AG04449 (cell line): ENCODE measurements around the gene HOXD3.

Experiments used
- CTCF ChIA-PET: fragments of 350-600 bp; formaldehyde crosslinking; extraction: SDS; loops from one replicate; lab custom pipeline; 2021; ENCODE audit warnings: antibody characterized with exemption; lab: Yijun Ruan, JAX
- POLR2A ChIA-PET: fragments of 400-600, 350-600 bp; formaldehyde crosslinking; extraction: SDS; loops from one replicate; lab custom pipeline; 2020; ENCODE audit warnings: antibody characterized with exemption, inconsistent platforms; lab: Yijun Ruan, JAX
- DNase-seq: peaks from one replicate; pipeline ENCODE4 v3.0.0-alpha.2; 2010; ENCODE audit warnings: low read depth, low spot score
- H3K4me3 ChIP-seq: 2 replicates; pipeline ENCODE4 v1.5.1; 2011; ENCODE audit warnings: low read depth, mild to moderate bottlenecking, control low read depth, low read length
- CTCF ChIP-seq: IDR thresholded peaks from one replicate; pipeline ENCODE4 v1.5.1; 2011; ENCODE audit warnings: mild to moderate bottlenecking, moderate library complexity, low read length, control low read depth, inconsistent platforms; ENCODE audit not compliant: insufficient read depth; ENCODE audit errors: missing control alignments

The HOXD3 gene

GRCh38 chr2:176175709-176176607 lies 18.9 kb downstream of the HOXD3 start:
- no peak overlapping the region for H3K4me3 ChIP-seq
- POLR2A ChIA-PET, result no interaction called here
- no peak for DNase-seq

GRCh38 chr2:176177580-176178037 lies 20.5 kb downstream of the HOXD3 start:
- TF ChIP-seq CTCF, result no peak
- DNase-seq, result no peak
- H3K4me3 ChIP-seq, result peak overlapping the region; percentile 60
- ChIA-PET POLR2A (no interaction called here), CTCF (interaction anchor here (1.1 to 2.0 kb wide), 3 partner anchors 37 to 460 kb away, joined by 3 to 9 read pairs (median 4); no protein-coding TSS in a partner anchor)

More at GRCh38 chr2:176175709-176176607, 18.9 kb downstream of the HOXD3 start:
- TF ChIP-seq CTCF, result no peak
- CTCF ChIA-PET, result interaction anchor here (0.9 to 1.8 kb wide), 4 partner anchors 9 to 379 kb away, joined by 3 to 6 read pairs (median 5); no protein-coding TSS in a partner anchor

- no peak for TF ChIP-seq CTCF
- CTCF ChIA-PET, result interaction anchor here (0.8 to 2.0 kb wide), 7 partner anchors 20 to 459 kb away, joined by 3 to 10 read pairs (median 3); no protein-coding TSS in a partner anchor
- no peak for DNase-seq
- POLR2A ChIA-PET, result no interaction called here
- H3K4me3 ChIP-seq, result peak overlapping the region; percentile 60
Measured at GRCh38 chr2:176178038-176178756, 21.1 kb downstream of the HOXD3 start.

- peak overlapping the region; percentile 60 for H3K4me3 ChIP-seq
- POLR2A ChIA-PET, result interaction anchor here (0.6 to 0.9 kb wide), 2 partner anchors 305 to 376 kb away, joined by 3 to 4 read pairs; no protein-coding TSS in a partner anchor
- CTCF ChIA-PET, result interaction anchor here (0.8 to 2.0 kb wide), 7 partner anchors 20 to 376 kb away, joined by 3 to 10 read pairs (median 3); no protein-coding TSS in a partner anchor
- no peak for TF ChIP-seq CTCF
- no peak for DNase-seq
Measured at GRCh38 chr2:176178757-176179295, 21.7 kb downstream of the HOXD3 start.

- ChIA-PET CTCF (interaction anchor here (1.2 kb wide), 1 partner anchor 273 kb away, joined by 5 read pairs; no protein-coding TSS in a partner anchor), POLR2A (no interaction called here)
- H3K4me3 ChIP-seq, result no peak overlapping the region
- DNase-seq, result no peak
- TF ChIP-seq CTCF, result no peak
Measured at GRCh38 chr2:176181551-176181950, 24.4 kb downstream of the HOXD3 start.
